NCI-H2196 (cell line): ENCODE measurements around the gene TANGO6.

Source experiments
- DNase-seq: peaks from one replicate; lab custom pipeline; 2025; ENCODE audit not compliant: unreplicated experiment; lab: John Stamatoyannopoulos, UW

The TANGO6 gene

GRCh38 chr16:68999114-68999513, 155.8 kb downstream of the TANGO6 start:
- no peak for DNase-seq

GRCh38 chr16:69003500-69003899, 160.2 kb downstream of the TANGO6 start:
- peak; percentile 2 for DNase-seq

GRCh38 chr16:69005641-69006355, 162.5 kb downstream of the TANGO6 start:
- no peak for DNase-seq

GRCh38 chr16:69012906-69013305, 169.6 kb downstream of the TANGO6 start:
- no peak for DNase-seq

GRCh38 chr16:69013991-69014390, 170.7 kb downstream of the TANGO6 start:
- DNase-seq: no peak

GRCh38 chr16:69014811-69015210, 171.5 kb downstream of the TANGO6 start:
- DNase-seq: no peak

- DNase-seq: no peak
These were observed 173.9 kb downstream of the TANGO6 start for GRCh38 chr16:69017036-69017783.

- DNase-seq: no peak
These were observed 176.5 kb downstream of the TANGO6 start for GRCh38 chr16:69019811-69020210.

GRCh38 chr16:69029121-69029520, 185.8 kb downstream of the TANGO6 start:
- no peak for DNase-seq

GRCh38 chr16:69031877-69032301, 188.6 kb downstream of the TANGO6 start:
- DNase-seq: peak; percentile 13

GRCh38 chr16:69033151-69033949, 190.0 kb downstream of the TANGO6 start:
- no peak for DNase-seq

- DNase-seq: no peak
These were observed 192.0 kb downstream of the TANGO6 start for GRCh38 chr16:69035375-69035774.

- DNase-seq: no peak
These were observed 193.2 kb downstream of the TANGO6 start for GRCh38 chr16:69036399-69037091.

GRCh38 chr16:69037373-69038160, 194.2 kb downstream of the TANGO6 start:
- no peak for DNase-seq

GRCh38 chr16:69039333-69039941, 196.1 kb downstream of the TANGO6 start:
- DNase-seq: no peak

GRCh38 chr16:69040144-69040909, 197.0 kb downstream of the TANGO6 start:
- no peak for DNase-seq

- no peak for DNase-seq
These were observed 205.2 kb downstream of the TANGO6 start for GRCh38 chr16:69048328-69049120.

- no peak for DNase-seq
These were observed 205.8 kb downstream of the TANGO6 start for GRCh38 chr16:69049146-69049545.
